Ecto neural progenitor cell (in vitro differentiated cells): ENCODE measurements around the gene ZMAT5.
A peak's percentile ranks its signal among the peaks of the same experiment; 100 is the strongest.

Experiments
- DNase-seq: peaks from one replicate; pipeline ENCODE4 v3.0.0-alpha.2; 2018; ENCODE audit warnings: low spot score

ZMAT5 gene

GRCh38 chr22:29766632-29767170 lies at the start of gene ZMAT5:
Gene ZMAT5 (minus strand): TSS chr22:29767007. CDS start chr22:29748544, 18,463 bp downstream.
- peak; percentile 95 for DNase-seq

DNA sequence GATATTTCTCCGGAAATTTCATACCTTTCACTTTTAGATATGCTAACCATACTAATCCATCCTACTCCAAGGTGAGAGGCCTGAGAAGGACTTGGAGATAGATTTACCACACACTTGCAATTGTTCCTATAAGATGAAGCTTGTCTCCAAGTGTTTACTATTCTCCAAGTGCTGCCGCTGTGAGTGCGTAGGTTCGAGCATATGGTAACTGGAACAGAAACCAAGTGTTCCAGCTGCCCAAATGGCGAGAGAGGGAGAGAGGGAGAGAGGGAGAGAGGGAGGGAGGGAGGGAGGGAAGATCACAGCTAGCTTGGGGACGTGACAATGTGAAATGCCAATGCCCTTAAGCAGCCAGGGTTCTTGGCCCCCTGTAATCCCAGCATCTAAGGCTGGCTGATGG lies 49.7 kb upstream of the ZMAT5 start:
- no peak for DNase-seq

- no peak for DNase-seq
These were observed 49.3 kb upstream of the ZMAT5 start for GRCh38 chr22:29816128-29816527.

GRCh38 chr22:29815580-29815979 lies 48.8 kb upstream of the ZMAT5 start:
- DNase-seq: no peak

DNA sequence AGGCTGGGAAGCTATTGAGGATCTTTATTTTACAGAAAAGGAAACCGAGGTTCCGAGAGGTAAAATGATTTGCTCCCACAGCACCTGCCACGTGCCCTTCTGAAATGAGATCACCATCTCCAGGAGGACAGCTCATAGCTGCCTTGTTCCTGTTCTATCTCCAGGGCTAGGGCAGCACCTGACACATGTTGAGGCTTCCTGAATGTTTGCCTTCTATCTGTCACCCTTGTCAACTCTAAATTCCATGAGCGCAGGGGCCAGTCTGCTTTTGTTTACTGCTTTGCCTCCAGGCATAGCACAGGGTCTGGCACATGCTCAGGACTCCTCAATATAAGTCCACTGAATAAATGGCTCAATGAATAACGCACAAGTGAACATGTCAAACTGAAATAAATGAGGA lies 47.2 kb upstream of the ZMAT5 start:
- DNase-seq: no peak

- DNase-seq: no peak
These were observed 46.8 kb upstream of the ZMAT5 start for GRCh38 chr22:29813563-29813962.

- DNase-seq: no peak
These were observed 46.3 kb upstream of the ZMAT5 start for GRCh38 chr22:29813126-29813525.

DNA sequence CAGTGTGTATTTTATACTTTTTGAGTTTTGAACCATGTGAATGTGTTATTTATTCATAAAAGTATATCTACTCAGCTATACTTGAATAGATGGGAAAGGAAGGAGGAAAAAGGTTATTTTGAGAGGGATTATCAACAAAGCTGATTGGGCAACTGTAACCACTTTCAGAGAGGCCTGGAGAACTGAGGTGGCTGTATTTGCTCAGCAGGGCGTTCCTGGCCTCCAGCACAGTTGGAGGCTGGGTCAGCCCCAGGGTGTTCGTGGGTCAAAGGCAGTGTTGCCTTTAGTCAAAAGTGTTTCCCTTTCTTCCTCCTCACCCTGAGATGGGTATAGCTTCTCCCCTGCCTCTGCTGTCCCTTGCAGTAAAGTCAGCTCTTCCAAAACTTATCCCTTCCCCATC lies 44.6 kb upstream of the ZMAT5 start:
- no peak for DNase-seq

DNA sequence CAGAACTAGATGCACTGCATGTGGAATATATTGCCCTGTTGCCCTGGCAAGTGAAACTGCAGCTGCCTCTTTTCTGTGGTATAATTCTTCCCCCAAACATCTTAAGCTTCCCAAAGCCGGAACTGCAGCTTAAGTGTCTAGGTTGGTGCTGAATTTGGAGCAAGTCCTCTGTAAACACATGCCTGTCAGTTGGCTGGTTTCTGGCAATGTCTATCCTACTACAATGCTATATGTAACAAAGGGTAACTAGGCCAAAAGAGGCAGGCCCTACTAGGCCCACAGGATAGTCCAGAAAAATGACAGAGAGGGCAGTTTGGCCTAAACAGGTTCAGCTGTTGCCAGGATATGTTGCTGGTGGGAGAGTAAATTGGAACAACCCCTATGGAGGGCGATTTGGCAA lies 43.4 kb upstream of the ZMAT5 start:
- DNase-seq: no peak

GRCh38 chr22:29806196-29806595 lies 39.4 kb upstream of the ZMAT5 start:
- no peak for DNase-seq

- DNase-seq: no peak
These were observed 38.2 kb upstream of the ZMAT5 start for GRCh38 chr22:29804985-29805384.

DNA sequence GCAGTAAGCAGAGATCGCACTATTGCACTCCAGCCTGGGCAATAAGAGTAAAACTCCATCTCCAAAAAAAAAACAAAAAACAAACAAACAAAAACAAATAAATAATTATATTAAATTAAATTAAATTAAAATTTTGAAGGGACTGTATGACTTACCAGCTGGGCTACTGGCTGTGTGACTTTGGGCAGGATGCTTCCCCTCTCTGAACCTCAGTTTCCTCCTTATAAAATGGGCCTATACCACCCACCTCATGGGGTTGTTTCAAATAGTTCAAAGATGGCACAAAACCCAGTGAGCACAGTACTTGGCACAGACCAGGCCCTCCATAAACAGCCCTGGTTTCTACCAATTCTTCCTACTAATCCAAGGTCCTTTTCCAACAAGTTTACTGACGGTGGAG lies 36.4 kb upstream of the ZMAT5 start:
- no peak for DNase-seq

DNA sequence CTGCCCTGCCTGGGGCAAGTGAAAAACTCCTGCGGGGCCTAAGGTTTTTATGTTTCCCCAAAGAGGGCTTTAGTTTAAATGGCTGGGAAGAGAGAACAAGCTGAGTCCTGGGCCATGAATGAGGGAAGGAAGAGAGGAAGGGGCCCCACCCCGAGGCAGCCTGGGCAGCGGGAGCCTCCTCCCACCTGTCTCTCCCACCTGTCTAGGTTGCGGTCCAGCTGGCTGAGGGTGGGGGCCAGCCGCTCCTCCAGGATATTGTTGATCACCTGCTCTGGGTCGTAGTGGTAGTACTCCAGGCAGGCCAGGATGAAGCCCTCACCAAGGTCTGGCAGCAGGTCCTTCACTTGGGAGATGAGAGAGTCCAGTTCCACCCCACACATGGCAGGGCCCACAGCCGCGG lies 35.0 kb upstream of the ZMAT5 start:
- no peak for DNase-seq

DNA sequence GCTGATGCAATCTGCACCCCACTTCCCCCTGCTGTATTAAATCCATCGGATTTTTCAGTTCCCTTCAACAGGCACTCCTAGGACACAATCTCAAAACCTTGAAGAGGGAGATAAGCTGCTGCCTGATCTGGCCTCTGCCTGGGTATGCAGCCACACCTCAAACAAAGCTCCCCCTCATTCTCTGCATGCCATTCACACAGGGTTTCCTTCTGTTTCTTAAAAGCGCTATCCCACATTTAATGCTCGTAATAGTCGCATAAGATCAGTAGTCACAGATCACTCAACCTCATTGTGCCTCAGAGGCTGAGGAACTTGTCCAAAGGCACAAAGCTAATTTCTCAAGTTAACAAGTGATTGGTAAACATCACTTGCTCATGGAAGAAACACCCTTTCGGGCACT lies 34.3 kb upstream of the ZMAT5 start:
- no peak for DNase-seq

GRCh38 chr22:29799217-29799680 lies 32.4 kb upstream of the ZMAT5 start:
- DNase-seq: no peak

DNA sequence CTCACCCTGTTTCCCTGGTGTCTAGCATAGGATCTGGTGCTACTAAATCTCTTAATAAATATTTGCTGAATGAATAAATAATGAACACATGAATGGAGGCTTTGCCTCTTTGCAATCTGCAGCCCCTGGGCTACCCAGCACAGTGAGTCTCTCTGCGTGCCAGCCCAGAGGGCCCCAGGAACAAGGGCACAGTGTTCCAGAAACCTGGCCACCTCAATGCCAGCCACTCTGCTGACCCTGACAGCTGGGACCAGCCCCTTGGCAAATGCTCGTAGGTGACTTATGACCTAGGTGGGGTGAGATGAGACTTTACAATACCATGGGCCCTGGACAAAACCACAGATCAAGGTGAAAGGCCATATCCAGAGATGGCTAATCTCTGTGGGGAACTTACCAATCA lies 32.0 kb upstream of the ZMAT5 start:
- no peak for DNase-seq

- no peak for DNase-seq
These were observed 31.5 kb upstream of the ZMAT5 start for GRCh38 chr22:29798318-29798717.

- no peak for DNase-seq
These were observed 30.5 kb upstream of the ZMAT5 start for GRCh38 chr22:29797351-29797750.

- no peak for DNase-seq
These were observed 28.9 kb upstream of the ZMAT5 start for GRCh38 chr22:29795663-29796062.

- no peak for DNase-seq
These were observed 26.6 kb upstream of the ZMAT5 start for GRCh38 chr22:29793396-29793795.

GRCh38 chr22:29790061-29790460 lies 23.3 kb upstream of the ZMAT5 start:
- DNase-seq: no peak

DNA sequence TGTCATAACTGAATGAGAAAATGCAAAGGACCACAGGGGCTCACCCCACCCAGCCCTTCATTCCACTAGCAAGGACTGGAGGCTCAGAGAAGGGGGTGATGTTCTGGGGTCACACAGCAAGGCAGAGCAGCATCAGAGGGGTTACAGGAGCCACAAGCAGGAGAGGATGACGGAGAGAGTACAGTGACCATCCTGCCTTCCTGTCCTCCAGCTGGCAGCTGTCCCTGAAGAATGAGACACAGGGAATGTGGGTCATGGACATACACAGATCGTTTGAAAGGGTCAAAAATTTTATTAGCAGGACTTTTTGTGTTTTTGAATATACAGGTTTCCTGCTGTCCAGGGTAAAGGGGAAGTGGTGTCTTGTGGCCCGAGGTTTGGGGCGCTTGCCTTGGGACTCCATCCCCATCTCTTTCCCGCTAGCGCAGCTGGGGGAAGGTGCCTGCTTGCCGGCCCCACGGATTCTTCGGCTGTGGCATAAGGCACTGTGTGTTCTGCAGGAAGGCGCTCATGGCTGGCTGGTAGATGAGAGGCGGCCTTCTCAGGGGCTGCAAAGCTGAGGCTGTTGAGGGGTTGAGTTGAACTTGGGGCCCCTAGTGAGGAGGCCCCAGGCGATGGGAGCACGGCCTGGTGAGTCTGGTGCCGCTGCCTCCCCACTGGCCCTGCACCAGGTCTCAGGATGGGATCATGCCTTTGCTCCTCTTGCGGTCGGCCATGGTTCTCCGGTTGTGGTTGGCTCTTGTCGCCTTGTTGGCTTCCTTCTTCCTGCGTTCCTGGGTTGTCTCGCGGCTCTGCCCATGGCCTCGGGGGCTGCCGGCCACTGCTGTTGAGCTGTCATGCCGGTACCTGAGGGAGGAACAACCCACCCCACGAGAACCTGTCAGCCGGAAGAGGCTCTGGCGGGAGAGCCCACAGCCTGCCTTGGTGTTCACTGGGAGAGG lies 21.8 kb upstream of the ZMAT5 start:
- no peak for DNase-seq

- DNase-seq: no peak
These were observed 20.7 kb upstream of the ZMAT5 start for GRCh38 chr22:29787371-29787980.
